ENCODE results near the gene TRNT1. TPM values are rescaled to one million over a fixed set of nuclear protein-coding genes. Genes with fewer than 3 reads are reported as not detected.
A peak's percentile ranks its signal among the peaks of the same experiment; 100 is the strongest.

The TRNT1 gene
- total and polyA plus RNA-seq, 2 of the 8 experiments (the other 6 are each of a cell fraction or from before 2014, with no cell fraction given) = 7.2 to 33.1 TPM

DNA sequence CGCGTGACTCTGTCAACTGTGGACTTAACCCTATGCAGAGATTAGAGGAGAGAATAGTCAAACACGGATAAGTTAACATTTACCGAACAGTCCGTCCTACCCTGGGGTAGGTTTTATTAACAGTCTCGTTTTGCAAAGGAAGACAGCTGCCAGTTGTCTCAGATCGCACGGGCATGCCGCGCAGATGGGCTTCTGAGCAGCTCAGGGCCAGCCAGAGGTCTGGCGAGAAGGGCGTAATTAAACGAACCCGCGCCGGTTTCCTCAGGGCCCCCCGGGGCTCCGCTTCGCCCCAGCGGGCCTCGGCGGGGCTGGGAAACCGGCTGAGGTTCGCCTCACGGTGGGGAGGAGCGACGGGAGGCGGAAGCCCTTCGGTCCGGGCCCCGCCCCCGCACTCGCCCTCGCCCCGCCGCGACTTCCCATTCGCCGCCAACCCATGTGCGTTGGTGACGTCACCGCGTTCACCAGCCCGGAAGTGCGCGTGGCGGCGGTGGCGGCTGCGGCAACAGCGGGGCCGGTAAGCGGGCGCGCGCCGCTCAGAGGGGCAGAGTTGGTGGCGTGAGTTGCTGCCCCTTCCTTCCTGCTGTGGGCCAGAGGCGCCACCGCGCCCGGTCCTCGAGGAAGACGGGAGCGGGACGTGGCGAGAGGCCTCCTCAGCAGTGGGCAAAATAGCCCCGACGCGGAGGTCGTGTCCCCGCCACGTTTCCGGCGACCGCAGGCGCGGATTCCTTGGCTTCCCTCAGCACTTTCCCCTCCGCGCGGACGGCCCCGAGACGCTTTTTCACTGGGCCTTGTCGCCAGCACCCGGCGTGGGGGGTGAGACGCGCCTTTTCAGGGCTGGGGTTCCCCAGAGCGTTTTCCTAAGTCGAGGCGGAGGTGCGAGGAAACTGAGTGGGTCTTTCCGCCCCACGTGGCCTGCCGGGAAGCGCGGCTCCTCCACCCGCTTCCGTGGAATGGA lies at the start of gene TRNT1 (continued):
- no peak for TF ChIP-seq CHD7 (IDR thresholded peaks at IDR 0.05; ENCODE audit: insufficient replicate concordance, low read length)
- TF ChIP-seq SUZ12 (IDR thresholded peaks at IDR 0.05; ENCODE audit: low read length) = no peak
- no peak for TF ChIP-seq CEBPB (IDR thresholded peaks at IDR 0.05; ENCODE audit: low read depth, low read length)
- TF ChIP-seq KDM1A (IDR thresholded peaks at IDR 0.05; ENCODE audit: borderline replicate concordance, low read length) = no peak
- no peak for TF ChIP-seq CTBP2 (IDR thresholded peaks at IDR 0.05; ENCODE audit: borderline replicate concordance, insufficient read depth, insufficient read length, low read length)
- TF ChIP-seq PHF8 (conservative IDR thresholded peaks at IDR 0.05; ENCODE audit: low read depth, low read length) = peak; percentile 97
- TF ChIP-seq CHD1 (IDR thresholded peaks at IDR 0.05; ENCODE audit: low read depth, low read length) = no peak
- TF ChIP-seq ASH2L (IDR thresholded peaks at IDR 0.05; ENCODE audit: low read length) = peak; percentile 82
- TF ChIP-seq EP300 (IDR thresholded peaks at IDR 0.05; ENCODE audit: borderline replicate concordance in 1 of 2, low read depth in 2 of 2, low read length in 2 of 2) = peak in 1 of 2 experiments; percentile 65; a peak in 1 of 3 replicates
